Endodermal cell (in vitro differentiated cells): Measurements from ENCODE around the gene SPRYD4. TPM values are rescaled to one million over a fixed set of nuclear protein-coding genes. Genes with fewer than 3 reads are reported as not detected.

ENCODE experiments used
- DNase-seq: peaks from one replicate; pipeline ENCODE4 v3.0.0-alpha.2; 2017
- H3K27ac ChIP-seq: 2 replicates; pipeline ENCODE4 v1.5.1; 2013; ENCODE audit warnings: mild to moderate bottlenecking, low read depth, low read length, moderate library complexity
- H3K27me3 ChIP-seq: 2 replicates; pipeline ENCODE4 v1.6.1; 2013; ENCODE audit warnings: mild to moderate bottlenecking, low read length, moderate library complexity; ENCODE audit not compliant: insufficient read depth, control insufficient read depth, poor library complexity, severe bottlenecking
- H3K36me3 ChIP-seq: 2 replicates; pipeline ENCODE4 v1.7.0; 2013; ENCODE audit warnings: mild to moderate bottlenecking, low read length, moderate library complexity; ENCODE audit not compliant: control insufficient read depth, insufficient read depth
- H3K4me1 ChIP-seq: one replicate; pipeline ENCODE4 v1.7.0; 2013; ENCODE audit warnings: low read length; ENCODE audit not compliant: control insufficient read depth, insufficient read depth
- H3K4me3 ChIP-seq: 2 replicates; pipeline ENCODE4 v1.5.1; 2013; ENCODE audit warnings: mild to moderate bottlenecking, low read length, moderate library complexity
- H3K9ac ChIP-seq: 2 replicates; pipeline ENCODE4 v1.6.1; 2013; ENCODE audit warnings: mild to moderate bottlenecking, low read length, moderate library complexity; ENCODE audit not compliant: poor library complexity, severe bottlenecking; ENCODE audit errors: extremely low read depth
- H3K9me3 ChIP-seq: 2 replicates; pipeline ENCODE4 v1.6.1; 2013; ENCODE audit warnings: mild to moderate bottlenecking, low read length, moderate library complexity; ENCODE audit not compliant: control insufficient read depth
- H3K27ac Mint-ChIP-seq: 2 replicates; pipeline ENCODE4 v1.8.0; 2020; ENCODE audit warnings: mixed read lengths
- H3K27me3 Mint-ChIP-seq: 2 replicates; pipeline ENCODE4 v1.8.0; 2021; ENCODE audit warnings: mild to moderate bottlenecking, mixed read lengths; ENCODE audit not compliant: insufficient read depth
- H3K36me3 Mint-ChIP-seq: 2 replicates; pipeline ENCODE4 v1.8.0; 2020; ENCODE audit warnings: low read depth, mixed read lengths
- H3K4me1 Mint-ChIP-seq: 2 replicates; pipeline ENCODE4 v1.8.0; 2020; ENCODE audit warnings: mixed read lengths
- H3K4me3 Mint-ChIP-seq: 2 replicates; pipeline ENCODE4 v1.8.0; 2020; ENCODE audit warnings: mild to moderate bottlenecking, moderate library complexity, mixed read lengths
- H3K9me3 Mint-ChIP-seq: 2 replicates; pipeline ENCODE4 v1.8.0; 2020; ENCODE audit warnings: mild to moderate bottlenecking, mixed read lengths
- WGBS, 2 experiments: methylation state at CpG; one replicate each; pipeline versions ENCODE4 v1.1.5 to v1.1.7; 2013; ENCODE audit warnings: missing lambda C conversion rate in 2 of 2, mixed read lengths in 1 of 2; ENCODE audit not compliant: insufficient coverage in 1 of 2, insufficient read length in 1 of 2; 5-methylcytosine and 5-hydroxymethylcytosine counted together
- total RNA-seq, 2 donors: library from RNA; stranded (reverse); fragmentation: NEBNext Ultra II Directional in 1 of 2; extraction: Animal tissue kit (Norgen Biotek cat#: 25700) in 1 of 2; gene quantifications; 2 replicates in 1 of 2; 3 replicates in 1 of 2; pipeline ENCODE4 v1.2.1, GENCODE V29; 2021
- TF ChIP-seq, protein P1 (sequence below): fragments of 200-600 bp; sonication (generic); conservative IDR thresholded peaks from 2 replicates; pipeline ENCODE4 v1.5.0; 2021; ENCODE audit warnings: antibody characterized with exemption, mild to moderate bottlenecking

SPRYD4 gene
- total RNA-seq, 2 donors from 2014 or later: 2.9 to 3.8 TPM

DNA sequence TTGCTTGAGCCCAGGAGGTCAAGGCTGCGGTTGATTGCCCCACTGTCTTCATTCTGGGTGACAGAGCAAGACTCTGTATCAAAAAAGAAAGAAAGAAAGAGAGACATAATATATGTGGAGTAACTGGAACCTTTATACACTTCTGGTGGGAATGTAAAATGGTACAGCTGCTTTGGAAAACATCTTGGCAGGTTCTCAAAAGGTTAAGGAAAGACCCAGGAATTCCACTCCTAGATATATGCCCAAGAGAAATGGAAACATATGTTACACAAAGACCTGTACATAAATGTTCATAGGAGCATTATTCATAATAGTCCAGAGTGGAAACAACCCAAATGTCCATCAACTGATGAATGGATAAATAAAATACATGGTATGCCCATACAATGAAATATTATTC is 60.5 kb downstream of the SPRYD4 start:
- H3K36me3 ChIP-seq: no peaks in the 10 kb centered on the region
- no peaks in the 10 kb centered on the region for H3K4me1 ChIP-seq
- WGBS, 2 experiments: 100% methylated on average over 1 of the region's 1 CpG
- Mint-ChIP-seq H3K27ac (no peak overlapping the region), H3K4me1 (peaks cover 26% of the 10 kb centered on the region), H3K4me3 (no peak overlapping the region), H3K36me3 (no peaks in the 10 kb centered on the region), H3K27me3 (no peaks in the 10 kb centered on the region), H3K9me3 (no peaks in the 10 kb centered on the region)
- H3K9ac ChIP-seq: no peak overlapping the region
- no peaks in the 10 kb centered on the region for H3K9me3 ChIP-seq
- no peaks in the 10 kb centered on the region for H3K27me3 ChIP-seq
- no peak overlapping the region for H3K27ac ChIP-seq
- TF ChIP-seq, protein P1, sequence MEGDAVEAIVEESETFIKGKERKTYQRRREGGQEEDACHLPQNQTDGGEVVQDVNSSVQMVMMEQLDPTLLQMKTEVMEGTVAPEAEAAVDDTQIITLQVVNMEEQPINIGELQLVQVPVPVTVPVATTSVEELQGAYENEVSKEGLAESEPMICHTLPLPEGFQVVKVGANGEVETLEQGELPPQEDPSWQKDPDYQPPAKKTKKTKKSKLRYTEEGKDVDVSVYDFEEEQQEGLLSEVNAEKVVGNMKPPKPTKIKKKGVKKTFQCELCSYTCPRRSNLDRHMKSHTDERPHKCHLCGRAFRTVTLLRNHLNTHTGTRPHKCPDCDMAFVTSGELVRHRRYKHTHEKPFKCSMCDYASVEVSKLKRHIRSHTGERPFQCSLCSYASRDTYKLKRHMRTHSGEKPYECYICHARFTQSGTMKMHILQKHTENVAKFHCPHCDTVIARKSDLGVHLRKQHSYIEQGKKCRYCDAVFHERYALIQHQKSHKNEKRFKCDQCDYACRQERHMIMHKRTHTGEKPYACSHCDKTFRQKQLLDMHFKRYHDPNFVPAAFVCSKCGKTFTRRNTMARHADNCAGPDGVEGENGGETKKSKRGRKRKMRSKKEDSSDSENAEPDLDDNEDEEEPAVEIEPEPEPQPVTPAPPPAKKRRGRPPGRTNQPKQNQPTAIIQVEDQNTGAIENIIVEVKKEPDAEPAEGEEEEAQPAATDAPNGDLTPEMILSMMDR: no peak
- H3K4me3 ChIP-seq: no peak overlapping the region
- DNase-seq: no peak

Other genes with a start within 250 kb of the SPRYD4 start
- gene RNF41, start 246.7 kb upstream of the SPRYD4 start, total RNA-seq: 10 to 100 TPM; 45.8 to 48.9 TPM
- gene NABP2, start 244.2 kb upstream of the SPRYD4 start, total RNA-seq: 10 to 100 TPM; 27.0 to 35.1 TPM
- 1 to 10 TPM; 2.5 to 3.2 TPM for gene SLC39A5, start 238.5 kb upstream of the SPRYD4 start, total RNA-seq
- 10 to 100 TPM; 39.3 to 54.9 TPM for gene ANKRD52, start 210.2 kb upstream of the SPRYD4 start, total RNA-seq
- gene COQ10A, start 201.6 kb upstream of the SPRYD4 start, total RNA-seq: 10 to 100 TPM; 20.5 to 23.2 TPM
- 100 to 1,000 TPM; 134 to 167 TPM for gene CS, start 168.2 kb upstream of the SPRYD4 start, total RNA-seq
- gene CNPY2, start 152.6 kb upstream of the SPRYD4 start, total RNA-seq: 100 to 1,000 TPM; 183 to 198 TPM
- gene PAN2, start 134.6 kb upstream of the SPRYD4 start, total RNA-seq: 10 to 100 TPM; 66.5 to 90.3 TPM
- 10 to 100 TPM in 1 of 2 donors, 1 to 10 TPM in 1; 4.6 to 10.4 TPM for gene IL23A, start 129.7 kb upstream of the SPRYD4 start, total RNA-seq
- 100 to 1,000 TPM; 107 to 112 TPM for gene STAT2, start 108.5 kb upstream of the SPRYD4 start, total RNA-seq
- not detected for gene APOF, start 105.7 kb upstream of the SPRYD4 start, total RNA-seq
- 10 to 100 TPM; 64.5 to 85.3 TPM for gene TIMELESS, start 19.2 kb upstream of the SPRYD4 start, total RNA-seq
- not detected for gene MIP, start 13.9 kb upstream of the SPRYD4 start, total RNA-seq
- 1 to 10 TPM; 1.5 to 2.7 TPM for gene GLS2, start 19.6 kb downstream of the SPRYD4 start, total RNA-seq
- 10 to 100 TPM; 26.3 to 33.8 TPM for gene RBMS2, start 53.2 kb downstream of the SPRYD4 start, total RNA-seq
- 100 to 1,000 TPM; 125 to 137 TPM for gene BAZ2A, start 161.7 kb downstream of the SPRYD4 start, total RNA-seq
- gene ATP5F1B, start 177.4 kb downstream of the SPRYD4 start, total RNA-seq: 100 to 1,000 TPM; 653 to 681 TPM
- 100 to 1,000 TPM; 275 to 320 TPM for gene PTGES3, start 219.7 kb downstream of the SPRYD4 start, total RNA-seq